GM23248 (cell line): ENCODE measurements around the gene ABL1. TPM values are rescaled to one million over a fixed set of nuclear protein-coding genes. Genes with fewer than 3 reads are reported as not detected.

Experiments used
- DNase-seq: peaks from one replicate; pipeline ENCODE4 v3.0.0-alpha.2; 2015
- H2AFZ ChIP-seq: fragments of 200-600 bp; sonication (generic); 2 replicates; pipeline ENCODE4 v1.6.1; 2016; ENCODE audit warnings: antibody characterized with exemption
- H3F3A ChIP-seq: fragments of 200-600 bp; sonication (generic); 2 replicates; pipeline ENCODE4 v1.6.1; 2016; ENCODE audit warnings: mild to moderate bottlenecking, antibody characterized with exemption, mixed run types; ENCODE audit not compliant: insufficient read depth
- H3K27ac ChIP-seq: fragments of 200-600 bp; sonication (generic); 2 replicates; pipeline ENCODE4 v1.5.1; 2016; ENCODE audit warnings: mild to moderate bottlenecking
- H3K27me3 ChIP-seq: fragments of 200-600 bp; sonication (generic); replicated peaks from 2 replicates; pipeline ENCODE4 v1.6.1; 2016; ENCODE audit warnings: mild to moderate bottlenecking; ENCODE audit not compliant: insufficient read depth
- H3K36me3 ChIP-seq: fragments of 200-600 bp; sonication (generic); 2 replicates; pipeline ENCODE4 v1.6.1; 2016; ENCODE audit warnings: low read depth, mild to moderate bottlenecking
- H3K4me1 ChIP-seq: fragments of 200-600 bp; sonication (generic); 2 replicates; pipeline ENCODE4 v1.6.1; 2016; ENCODE audit warnings: mild to moderate bottlenecking; ENCODE audit not compliant: insufficient read depth
- H3K4me2 ChIP-seq: fragments of 200-600 bp; sonication (generic); one replicate; pipeline ENCODE4 v1.6.1; 2016; ENCODE audit warnings: mild to moderate bottlenecking; ENCODE audit not compliant: unreplicated experiment
- H3K4me3 ChIP-seq: fragments of 200-600 bp; sonication (generic); 2 replicates; pipeline ENCODE4 v1.5.1; 2016; ENCODE audit warnings: mild to moderate bottlenecking
- H3K79me2 ChIP-seq: fragments of 200-600 bp; sonication (generic); 2 replicates; pipeline ENCODE4 v1.6.1; 2016; ENCODE audit warnings: mild to moderate bottlenecking; ENCODE audit not compliant: insufficient read depth
- H3K9ac ChIP-seq: fragments of 200-600 bp; sonication (generic); 2 replicates; pipeline ENCODE4 v1.6.1; 2016; ENCODE audit warnings: mild to moderate bottlenecking
- H3K9me2 ChIP-seq: fragments of 200-600 bp; sonication (generic); 2 replicates; pipeline ENCODE4 v1.6.1; 2016; ENCODE audit warnings: mixed run types, mild to moderate bottlenecking, moderate library complexity; ENCODE audit not compliant: insufficient read depth
- H3K9me3 ChIP-seq: fragments of 200-600 bp; sonication (generic); one replicate; pipeline ENCODE4 v1.6.1; 2017; ENCODE audit warnings: low read depth
- H4K20me1 ChIP-seq: fragments of 200-600 bp; sonication (generic); 2 replicates; pipeline ENCODE4 v1.6.0; 2016; ENCODE audit not compliant: insufficient read depth
- EZH2 ChIP-seq: fragments of 200-600 bp; sonication (generic); IDR thresholded peaks from 2 replicates; pipeline ENCODE4 v1.6.1; 2018; ENCODE audit warnings: antibody characterized with exemption, mild to moderate bottlenecking; ENCODE audit not compliant: insufficient read depth, poor library complexity, severe bottlenecking
- EZH2phosphoT487 ChIP-seq: fragments of 200-600 bp; sonication (generic); IDR thresholded peaks from 2 replicates; pipeline ENCODE4 v1.6.1; 2018; ENCODE audit warnings: antibody characterized with exemption, moderate library complexity, mild to moderate bottlenecking, low read depth; ENCODE audit not compliant: insufficient read depth
- WGBS, 2 experiments: methylation state at CpG; one replicate each; pipeline ENCODE4 v1.1.6; 2015 to 2017; ENCODE audit warnings: low lambda C conversion rate in 2 of 2, low coverage in 1 of 2; ENCODE audit errors: missing lambda C conversion rate in 2 of 2; 5-methylcytosine and 5-hydroxymethylcytosine counted together
- in situ Hi-C: fragments of 300-500 bp; cut with MboI; formaldehyde crosslinking; loops from 2 replicates; pipeline ENCODE4 v1.15.0; 2020
- polyA plus RNA-seq: library from polyadenylated mRNA; unstranded; fragments of >200 nt; fragmentation: Nextera tagmentation; extraction: Ambion mirVana; gene quantifications from 2 replicates; pipeline ENCODE4 v1.2.1, GENCODE V29; 2016
- total RNA-seq: library from RNA; depleted of rRNA; stranded (reverse); fragments of >200 nt; shearing (Covaris generic); gene quantifications from 2 replicates; pipeline ENCODE4 v1.2.3, GENCODE V29; 2014

The ABL1 gene
- total and polyA plus RNA-seq, 2 experiments from 2014 or later = 22.9 to 66.1 TPM

GRCh38 chr9:130805510-130806326, 29.3 kb upstream of the ABL1 start:
- Histone ChIP-seq H3K79me2 (peaks cover 85% of the 10 kb centered on the region), H3K36me3 (no peaks in the 10 kb centered on the region), H3K27me3 (no peaks in the 10 kb centered on the region), H3F3A (peaks cover 5% of the 10 kb centered on the region; the same call in 1 of the 2 replicates), H2AFZ (no peak overlapping the region), H3K4me1 (peaks cover 13% of the 10 kb centered on the region), H3K4me2 (no peak overlapping the region), H3K4me3 (no peak overlapping the region), H3K9me3 (no peaks in the 10 kb centered on the region), H3K27ac (no peak overlapping the region), H3K9me2 (no peaks in the 10 kb centered on the region), H4K20me1 (no peaks in the 10 kb centered on the region), H3K9ac (no peak overlapping the region)
- in situ Hi-C loops = no loop called here
- TF ChIP-seq EZH2 (no peak), EZH2phosphoT487 (no peak)
- DNase-seq = peak; percentile 27
- WGBS, 2 experiments = 88 to 95% methylated on average over 1 of the region's 1 CpG

GRCh38 chr9:130806327-130806716, 28.7 kb upstream of the ABL1 start:
- no peaks in the 10 kb centered on the region for H3K27me3 ChIP-seq
- no peaks in the 10 kb centered on the region for H3K9me2 ChIP-seq
- H3K36me3 ChIP-seq = no peaks in the 10 kb centered on the region
- H4K20me1 ChIP-seq = no peaks in the 10 kb centered on the region
- H3K4me3 ChIP-seq = no peak overlapping the region
- H3K9me3 ChIP-seq = no peaks in the 10 kb centered on the region
- H3F3A ChIP-seq = peaks cover 5% of the 10 kb centered on the region; the same call in 1 of the 2 replicates
- H2AFZ ChIP-seq = no peak overlapping the region
- in situ Hi-C loops = no loop called here
- 93 to 97% methylated on average over 1 of the region's 1 CpG for WGBS, 2 experiments
- TF ChIP-seq EZH2phosphoT487 (no peak), EZH2 (no peak)
- no peak overlapping the region for H3K4me2 ChIP-seq
- DNase-seq = no peak
- no peak overlapping the region for H3K9ac ChIP-seq
- no peak overlapping the region for H3K27ac ChIP-seq
- H3K79me2 ChIP-seq = peaks cover 85% of the 10 kb centered on the region
- peaks cover 13% of the 10 kb centered on the region for H3K4me1 ChIP-seq

GRCh38 chr9:130810609-130811136, 24.4 kb upstream of the ABL1 start:
- no peak for DNase-seq
- Histone ChIP-seq H3K79me2 (peaks cover 51% of the 10 kb centered on the region), H4K20me1 (no peaks in the 10 kb centered on the region), H3K9ac (no peak overlapping the region), H3K36me3 (no peaks in the 10 kb centered on the region), H3K4me3 (no peak overlapping the region), H2AFZ (no peak overlapping the region), H3F3A (peaks cover 4% of the 10 kb centered on the region; the same call in 1 of the 2 replicates), H3K9me2 (no peaks in the 10 kb centered on the region), H3K4me1 (peaks cover 2% of the 10 kb centered on the region), H3K9me3 (no peaks in the 10 kb centered on the region), H3K27me3 (no peaks in the 10 kb centered on the region), H3K4me2 (no peak overlapping the region), H3K27ac (no peak overlapping the region)
- TF ChIP-seq EZH2phosphoT487 (no peak), EZH2 (no peak)
- in situ Hi-C loops = no loop called here

- WGBS, 2 experiments = 70 to 72% methylated on average over 9 of the region's 9 CpGs
- Histone ChIP-seq H3K79me2 (peaks cover 49% of the 10 kb centered on the region), H3K9me2 (no peaks in the 10 kb centered on the region), H3K36me3 (no peaks in the 10 kb centered on the region), H2AFZ (no peak overlapping the region), H3K4me1 (no peaks in the 10 kb centered on the region), H3F3A (no peaks in the 10 kb centered on the region), H3K27ac (no peak overlapping the region), H3K27me3 (no peaks in the 10 kb centered on the region), H3K9me3 (no peaks in the 10 kb centered on the region), H3K4me2 (no peak overlapping the region), H3K9ac (no peak overlapping the region), H4K20me1 (no peaks in the 10 kb centered on the region), H3K4me3 (no peak overlapping the region)
- TF ChIP-seq EZH2phosphoT487 (no peak), EZH2 (no peak)
- in situ Hi-C loops = no loop called here
- DNase-seq = no peak
These were observed 19.7 kb upstream of the ABL1 start for GRCh38 chr9:130815242-130815808.
